Lung microvascular endothelial cell (primary cell): Measurements from ENCODE around the gene VTI1A. TPM values are rescaled to one million over a fixed set of nuclear protein-coding genes. Genes with fewer than 3 reads are reported as not detected.
"Not testable (repeated sequence)": the region's sequence is repeated elsewhere in the genome, so short reads cannot be mapped to it uniquely, and the experiment has no call there.

ENCODE experiments used
- DNase-seq, 2 donors: peaks; one replicate each; pipeline versions ENCODE4 v3.0.0 to v3.0.0-alpha.2; 2010; ENCODE audit warnings: low read depth in 2 of 2
- total RNA-seq: library from RNA; depleted of rRNA; stranded (reverse); fragments of >200 nt; gene quantifications from 2 replicates; pipeline ENCODE4 v1.2.1, GENCODE V29; 2014

The VTI1A gene
- total RNA-seq, 1 donor from 2014 or later, result 18.8 TPM

DNA sequence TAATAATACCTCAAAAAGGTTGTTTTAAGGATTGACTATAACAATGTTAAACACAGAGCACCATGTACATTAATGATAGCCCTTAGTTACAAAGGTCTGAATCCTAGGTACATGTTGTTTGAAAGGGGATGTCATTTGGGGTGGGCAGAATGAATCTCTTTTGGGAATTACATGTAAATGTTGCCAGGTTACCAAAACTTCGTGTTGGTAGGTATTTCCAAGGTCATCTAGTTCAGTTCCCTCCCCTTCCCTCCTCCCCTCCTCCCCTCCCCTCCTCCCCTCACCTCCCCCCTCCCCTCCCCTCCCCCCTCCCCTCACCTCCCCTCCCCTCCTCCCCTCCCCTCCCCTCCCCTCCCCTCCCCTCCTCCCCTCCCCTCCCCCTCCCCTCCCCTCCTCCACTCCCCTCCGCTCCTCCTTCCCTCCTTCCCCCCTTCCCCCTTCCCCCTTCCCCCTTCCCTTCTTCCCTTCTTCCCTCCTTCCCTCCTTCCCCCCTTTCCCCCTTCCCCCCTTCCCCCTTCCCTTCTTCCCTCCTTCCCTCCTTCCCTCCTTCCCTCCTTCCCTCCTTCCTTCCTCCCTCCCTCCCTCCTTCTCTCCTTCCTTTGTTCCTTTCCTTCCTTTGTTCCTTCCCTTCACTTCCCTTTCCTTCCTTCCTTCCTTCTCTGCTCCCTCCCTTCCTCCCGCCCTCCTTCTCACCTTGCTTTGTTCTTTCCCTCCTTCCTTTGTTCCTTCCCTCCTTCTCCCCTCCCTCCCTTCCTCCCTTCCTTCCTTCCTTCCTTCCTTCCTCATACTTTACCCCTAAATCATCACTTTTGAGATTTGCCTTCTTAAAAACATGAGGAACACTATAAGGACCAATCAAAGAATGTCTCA lies 8.1 kb downstream of the VTI1A start:
- no peak for DNase-seq

DNA sequence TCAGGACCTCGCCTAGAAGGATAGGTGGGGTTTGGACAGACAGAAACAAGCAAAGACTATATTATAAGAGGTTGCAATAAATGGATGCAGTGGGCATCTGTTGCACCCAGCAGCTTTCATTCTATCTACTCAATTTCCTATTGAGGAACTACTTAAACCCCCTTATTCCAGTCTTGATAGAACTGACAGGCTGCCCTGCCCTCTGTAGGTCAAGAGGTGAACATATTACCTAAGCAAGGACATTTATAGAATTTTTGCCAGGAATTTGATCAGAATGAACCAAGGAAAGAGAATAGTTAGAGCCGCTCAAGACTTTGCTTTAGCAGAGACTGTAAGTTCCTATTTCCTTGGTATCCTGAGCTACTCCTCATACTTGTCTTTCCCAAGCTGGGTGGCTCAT lies 9.5 kb downstream of the VTI1A start:
- DNase-seq, result no peak

DNA sequence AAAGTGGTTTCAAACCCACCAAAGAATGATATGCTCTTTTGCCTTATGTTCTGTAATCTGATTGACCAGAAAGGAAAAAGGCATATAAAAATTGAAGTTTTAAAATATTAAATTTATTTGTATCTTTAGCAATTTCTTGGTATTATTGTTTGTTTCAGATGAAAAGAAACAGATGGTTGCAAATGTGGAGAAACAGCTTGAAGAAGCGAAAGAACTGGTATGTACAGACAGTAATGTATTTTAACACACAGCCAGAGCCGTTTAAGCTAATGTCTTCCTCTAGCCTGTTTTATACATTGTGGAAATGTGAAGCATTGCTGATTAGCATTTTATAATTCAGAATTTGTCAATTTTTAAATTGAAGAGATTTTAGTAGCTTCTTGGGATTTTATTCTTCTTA lies 13.4 kb downstream of the VTI1A start:
- no peak for DNase-seq

DNA sequence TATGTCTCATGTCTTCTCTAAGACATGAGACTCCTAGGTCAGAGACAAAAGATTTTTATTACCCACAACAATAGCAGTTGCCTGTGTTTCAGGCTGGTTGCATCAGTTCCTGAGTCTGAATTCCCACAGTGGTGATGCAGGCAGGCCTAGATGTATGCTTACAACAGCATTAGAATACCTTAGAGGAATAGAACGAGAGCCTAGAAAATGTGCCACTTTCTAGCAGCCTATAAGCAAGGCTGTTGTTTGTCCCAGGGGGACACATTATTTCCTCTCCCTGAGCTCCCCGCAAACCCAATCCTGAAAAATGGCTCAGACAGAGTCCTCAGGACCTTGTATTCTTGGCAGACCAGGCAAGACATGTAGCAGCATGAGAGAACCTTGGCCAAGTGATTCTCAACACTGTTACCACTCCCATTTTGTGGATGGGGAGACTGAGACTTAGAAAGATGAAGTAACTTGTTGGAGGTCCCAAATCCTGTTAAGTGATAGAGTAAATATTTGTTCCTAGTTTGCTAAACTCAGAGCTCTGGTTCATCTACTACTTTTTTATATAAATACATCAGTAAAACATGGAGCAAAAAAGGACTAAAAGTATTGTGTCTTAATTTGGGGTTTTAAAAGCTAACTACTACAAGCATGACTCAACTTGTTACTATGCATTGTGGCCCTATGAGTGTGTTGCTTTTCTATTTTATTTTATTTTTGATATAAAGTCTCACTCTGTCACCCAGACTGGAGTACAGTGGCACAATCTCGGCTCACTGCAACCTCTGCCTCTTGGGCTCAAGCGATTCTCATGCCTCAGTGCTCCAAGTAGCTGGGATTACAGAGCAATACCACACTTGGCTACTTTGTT lies 14.2 kb downstream of the VTI1A start:
- DNase-seq, result peak in 1 of 2 donors; percentile 75

DNA sequence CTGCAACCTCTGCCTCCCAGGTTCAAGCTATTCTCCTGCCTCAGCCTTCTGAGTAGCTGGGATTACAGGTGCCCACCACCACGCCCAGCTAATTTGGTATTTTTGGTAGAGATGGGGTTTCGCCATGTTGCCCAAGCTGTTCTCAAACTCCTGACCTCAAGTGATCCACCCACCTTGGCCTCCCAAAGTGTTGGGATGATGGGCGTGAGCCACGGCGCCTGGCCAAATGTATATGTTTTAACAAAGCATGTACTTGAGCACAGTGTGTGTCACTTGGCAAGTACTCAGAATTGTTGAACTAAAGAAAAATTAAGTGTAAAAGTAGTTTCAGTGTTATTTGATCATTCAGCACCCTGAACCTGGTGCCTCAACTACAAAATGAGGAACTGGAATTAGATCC lies 17.1 kb downstream of the VTI1A start:
- not testable (repeated sequence) for DNase-seq

DNA sequence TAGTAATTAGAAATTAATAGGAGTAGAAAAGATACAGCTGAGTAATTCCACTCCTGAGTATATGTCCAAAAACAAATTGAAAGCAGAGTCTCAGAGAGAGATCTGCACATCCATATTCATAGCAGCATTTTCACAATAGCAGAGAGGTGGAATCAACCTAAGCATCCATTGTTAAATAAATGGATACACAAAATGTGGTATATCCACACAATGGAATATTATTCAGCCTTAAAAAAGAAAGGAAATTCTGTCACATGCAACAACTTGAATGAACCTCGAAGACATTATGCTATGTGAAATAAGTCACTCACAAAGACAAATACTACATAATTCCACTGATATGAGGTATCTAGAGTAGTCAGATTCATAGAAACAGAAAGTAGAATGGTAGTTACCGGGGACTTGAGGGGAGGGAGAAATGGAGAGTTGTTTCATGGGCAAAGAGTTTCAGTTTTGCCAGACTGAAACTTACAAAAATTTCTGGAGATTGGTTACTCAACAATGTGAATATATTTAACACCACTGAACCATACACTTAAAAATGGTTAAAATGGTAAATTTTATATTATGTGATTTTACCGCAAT lies 18.4 kb downstream of the VTI1A start:
- DNase-seq, result no peak

DNA sequence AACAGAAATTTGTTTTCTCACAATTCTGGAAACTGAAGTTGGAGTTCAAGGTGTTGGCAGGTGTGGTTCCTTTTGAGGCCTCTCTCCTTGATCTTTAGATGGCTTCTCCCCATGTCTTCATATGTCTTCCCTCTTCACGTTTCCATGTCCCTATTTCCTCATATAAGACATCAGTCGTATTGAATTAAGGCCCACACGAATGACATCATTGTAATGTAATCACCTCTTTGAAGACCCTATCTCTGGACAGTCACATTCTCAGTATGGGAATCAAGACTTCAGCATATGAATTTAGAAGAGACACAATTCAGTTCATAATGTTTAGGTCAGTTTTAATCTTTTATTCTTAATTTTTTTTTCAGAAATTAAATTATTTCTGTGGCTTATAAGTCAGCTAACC lies 19.8 kb downstream of the VTI1A start:
- DNase-seq, result no peak

DNA sequence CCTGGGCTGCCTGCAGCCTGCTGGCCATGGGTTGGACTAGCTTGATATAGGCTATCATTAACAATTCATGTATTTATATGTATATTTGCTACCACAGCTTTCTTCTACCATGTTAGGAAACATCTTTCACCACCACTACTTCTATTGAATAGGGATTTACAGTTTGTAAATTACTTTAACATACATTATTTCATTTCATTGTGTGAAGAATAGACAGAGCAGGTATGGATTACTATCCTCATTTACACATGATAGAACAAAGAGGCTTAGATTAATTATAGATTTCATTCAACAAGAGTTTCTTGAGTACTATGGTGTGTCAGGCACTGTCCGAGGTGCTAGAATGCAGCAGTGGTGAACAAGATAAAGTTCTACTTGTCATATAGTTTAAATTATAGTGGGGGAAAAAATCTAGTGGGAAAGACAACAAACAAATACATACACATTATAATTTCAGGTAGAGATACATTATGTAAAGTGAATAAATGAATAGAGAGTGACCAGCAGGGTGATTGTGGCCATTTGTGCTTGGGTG lies 20.6 kb downstream of the VTI1A start:
- DNase-seq, result peak; percentile 3 to 21

DNA sequence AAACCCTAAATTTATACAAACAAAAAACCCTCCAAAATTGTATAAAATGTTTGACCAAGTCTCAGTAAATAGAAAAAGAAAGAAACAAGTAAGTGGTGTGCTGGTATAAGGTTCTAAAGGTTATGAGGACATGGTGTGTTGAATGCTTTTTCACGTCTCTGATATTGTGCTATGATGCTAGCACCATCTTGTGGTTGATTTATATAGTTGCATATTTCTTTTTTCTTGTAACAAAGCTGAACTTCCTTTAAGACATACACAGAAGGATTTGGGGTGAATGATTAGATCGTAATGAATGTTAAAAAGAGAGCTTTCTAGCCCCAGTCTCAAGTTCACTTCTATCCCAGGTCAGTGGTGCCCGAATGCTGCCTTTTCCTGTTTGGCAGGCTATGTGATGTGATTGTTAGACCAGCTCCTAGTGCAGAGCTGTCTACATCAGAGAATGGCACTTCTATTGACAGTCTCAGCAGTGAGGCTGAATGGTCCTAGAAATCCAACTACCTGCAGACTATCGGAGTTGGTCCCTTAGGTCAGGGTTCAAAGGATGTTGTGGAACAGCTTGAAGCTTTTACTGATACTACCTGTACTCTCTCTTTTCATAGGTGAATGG lies 25.0 kb downstream of the VTI1A start:
- peak; percentile 70 to 72 for DNase-seq

DNA sequence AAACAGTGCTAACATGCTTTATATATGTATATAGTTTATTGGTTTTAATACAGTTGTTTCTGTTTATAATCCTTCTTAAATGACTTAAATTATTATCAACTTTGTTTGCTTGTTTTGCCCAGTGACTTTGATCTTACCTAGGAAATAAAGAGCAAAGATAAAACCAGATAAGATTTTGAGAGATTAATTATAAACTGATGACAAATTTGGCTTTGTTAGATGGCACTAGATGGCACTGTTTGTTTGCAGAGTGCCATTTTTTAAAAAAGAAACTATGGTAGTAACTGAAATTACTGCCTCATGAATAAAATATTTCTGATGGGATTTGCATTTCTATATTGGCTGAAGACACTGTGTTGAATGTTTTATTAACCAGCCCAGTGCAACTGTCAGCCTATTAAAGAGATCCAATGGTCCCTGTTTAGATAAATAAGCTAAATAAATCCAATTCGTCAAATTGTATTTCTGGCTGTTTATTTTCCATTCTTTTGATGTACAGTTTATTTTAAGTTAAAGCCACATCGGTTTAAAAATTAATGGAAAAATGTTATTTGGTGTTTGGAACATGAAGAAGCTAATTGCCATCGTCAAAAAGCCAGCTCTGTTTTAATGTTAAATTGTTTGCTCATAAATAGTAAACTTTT lies 28.7 kb downstream of the VTI1A start:
- peak; percentile 30 to 47 for DNase-seq

DNA sequence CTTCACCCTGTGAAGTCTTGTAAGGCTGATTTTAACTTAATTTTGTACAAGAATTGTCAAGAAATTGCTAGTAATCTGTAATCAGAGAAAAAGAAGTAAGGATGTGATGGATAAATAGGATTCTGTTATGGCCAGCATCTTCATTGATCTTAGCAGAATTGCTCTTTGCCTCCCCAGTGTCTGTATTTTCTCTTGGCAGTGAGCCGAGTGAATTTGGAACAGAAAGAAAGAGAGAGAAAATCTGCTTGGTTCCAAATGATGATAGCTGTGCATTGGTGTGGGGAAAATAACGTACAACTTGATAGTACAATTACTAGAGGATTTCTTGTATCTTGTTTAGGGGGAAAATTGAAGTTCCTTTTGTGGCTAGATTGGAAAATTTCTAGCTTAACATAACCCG lies 34.6 kb downstream of the VTI1A start:
- DNase-seq, result no peak

DNA sequence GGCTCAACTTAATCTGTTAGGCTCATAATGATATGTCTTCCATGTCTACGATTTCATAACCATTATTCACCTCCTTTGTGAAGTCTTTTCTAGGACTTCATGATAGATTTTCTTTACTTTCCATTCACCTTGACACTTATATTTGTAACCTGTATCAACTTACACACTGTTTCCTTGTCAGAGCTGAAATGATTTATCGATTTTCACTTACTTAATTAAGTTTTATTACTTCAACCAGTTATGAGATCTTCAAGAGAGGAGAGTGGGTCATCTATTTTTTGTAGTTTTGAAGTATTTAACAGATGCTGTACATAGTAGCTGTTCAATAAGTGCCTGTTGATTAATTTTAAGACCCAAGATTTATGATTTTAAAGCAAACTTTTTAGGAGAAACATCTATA lies 37.4 kb downstream of the VTI1A start:
- DNase-seq, result no peak

DNA sequence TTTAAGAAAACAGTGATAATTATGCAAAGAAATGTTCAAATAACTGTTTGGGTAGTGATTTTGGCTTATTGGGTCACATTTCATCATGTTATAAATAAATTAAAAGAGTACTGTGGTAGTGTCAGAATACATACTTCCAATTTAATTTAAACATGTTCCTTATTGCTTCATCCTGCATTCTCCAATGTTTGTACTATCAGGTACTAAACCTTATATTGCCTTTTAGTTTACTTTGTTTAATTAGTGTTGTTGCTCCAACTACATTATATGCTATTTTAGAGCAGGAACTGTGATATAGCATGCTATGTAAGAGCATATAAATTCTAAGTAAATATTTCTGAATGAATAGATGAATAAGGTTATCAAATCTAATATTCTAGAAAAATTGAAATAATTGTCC lies 40.9 kb downstream of the VTI1A start:
- DNase-seq, result no peak

DNA sequence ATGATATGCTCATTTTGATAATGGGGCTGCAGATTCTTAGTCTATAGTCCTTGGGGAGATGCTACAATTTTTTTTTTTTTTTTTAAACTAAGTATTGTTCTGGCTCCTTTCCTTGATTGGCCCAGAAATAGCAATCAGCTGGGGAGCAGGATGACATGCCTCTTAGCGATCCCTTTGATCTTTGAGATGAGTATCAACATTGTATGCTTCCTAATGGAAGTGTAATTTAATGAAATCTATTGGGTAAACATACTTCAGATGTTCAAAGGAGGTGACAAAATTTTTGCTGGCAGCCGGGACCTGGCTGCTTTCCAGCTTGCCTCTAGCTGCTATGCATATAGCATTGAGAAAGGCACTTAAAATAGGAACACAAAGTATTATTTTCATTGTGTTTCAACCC lies 43.5 kb downstream of the VTI1A start:
- peak; percentile 6 to 9 for DNase-seq

DNA sequence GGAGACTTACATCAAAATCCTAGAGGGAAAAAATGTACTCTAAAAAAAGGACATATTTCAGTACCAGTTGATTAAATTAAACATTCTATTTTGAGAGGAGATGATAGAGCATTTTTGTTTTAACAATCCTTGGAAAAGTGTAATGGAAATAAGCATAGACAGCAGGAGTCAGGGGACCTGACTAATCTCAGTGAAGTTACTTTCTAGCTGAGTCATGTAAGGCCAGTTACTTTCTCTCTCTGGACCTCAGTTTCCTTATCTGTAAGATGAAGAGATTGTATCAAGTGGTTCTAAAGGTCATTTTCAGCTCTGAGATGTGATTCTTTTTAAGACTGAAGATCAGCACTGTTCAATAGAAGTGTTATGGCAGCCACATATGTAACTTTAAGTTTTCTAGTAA lies 44.1 kb downstream of the VTI1A start:
- peak; percentile 10 to 12 for DNase-seq

DNA sequence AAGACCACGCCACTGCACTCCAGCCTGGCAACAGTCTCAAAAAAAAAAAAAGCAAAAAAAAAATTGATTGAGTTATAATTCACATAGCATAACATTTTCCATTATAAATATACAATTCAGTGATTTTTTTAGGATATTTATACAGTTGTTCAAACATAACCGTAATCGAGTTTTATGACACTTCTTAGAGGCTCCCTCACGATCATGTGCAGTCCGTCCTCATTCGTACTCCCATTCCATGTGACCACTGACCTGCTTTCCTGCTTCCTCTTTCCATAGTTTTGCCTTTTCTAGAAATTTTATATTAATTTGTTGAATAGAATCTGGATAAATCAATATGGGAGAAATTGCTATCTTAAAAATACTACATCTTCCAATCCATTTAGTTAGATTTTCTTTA lies 45.7 kb downstream of the VTI1A start:
- DNase-seq, result no peak

DNA sequence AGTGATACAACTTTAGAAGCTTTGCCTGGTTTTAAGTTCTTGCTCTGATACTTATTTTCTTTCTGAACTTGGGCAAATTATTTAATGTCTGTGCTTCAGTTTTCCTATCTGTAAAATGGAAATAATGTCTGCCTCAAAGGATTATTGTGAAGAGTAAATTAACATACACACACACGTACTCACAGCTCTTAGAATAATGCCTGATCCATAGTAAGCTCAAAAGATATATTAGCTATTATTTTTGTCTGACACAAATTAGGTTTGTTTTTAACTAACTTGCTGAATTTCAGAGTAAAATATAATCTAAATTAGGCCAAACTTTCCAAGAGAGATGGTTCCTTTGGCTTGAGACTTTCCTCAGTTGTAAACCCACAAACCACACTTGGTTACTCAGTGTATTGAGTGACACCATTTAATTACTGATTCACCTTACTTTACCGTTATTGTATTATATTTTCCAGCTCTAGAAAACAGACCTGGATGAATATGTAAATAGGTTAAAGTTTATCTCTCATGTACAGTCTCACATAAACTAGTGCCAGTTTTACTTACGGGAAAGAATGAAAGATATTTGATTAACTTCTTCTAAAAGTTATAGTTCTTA lies 50.4 kb downstream of the VTI1A start:
- DNase-seq, result no peak

DNA sequence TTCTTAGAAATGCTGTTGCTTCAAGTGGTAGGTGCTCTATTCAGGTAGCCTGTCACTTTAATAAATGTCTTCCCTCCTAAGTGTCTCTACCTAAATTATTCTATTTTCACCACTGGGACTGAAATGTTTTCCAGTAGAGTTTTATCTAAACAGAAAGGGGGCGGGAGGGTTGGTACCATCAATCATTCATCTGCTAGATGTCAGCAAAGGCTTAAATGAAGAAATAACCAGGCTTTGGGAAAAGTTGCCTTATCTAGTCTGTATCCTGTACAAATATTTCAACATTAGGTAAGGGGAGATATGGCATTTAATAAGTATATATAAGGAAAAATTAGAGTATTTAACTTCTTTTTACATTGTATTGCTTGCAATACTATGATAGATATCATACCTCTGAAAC lies 51.8 kb downstream of the VTI1A start:
- DNase-seq, result no peak

DNA sequence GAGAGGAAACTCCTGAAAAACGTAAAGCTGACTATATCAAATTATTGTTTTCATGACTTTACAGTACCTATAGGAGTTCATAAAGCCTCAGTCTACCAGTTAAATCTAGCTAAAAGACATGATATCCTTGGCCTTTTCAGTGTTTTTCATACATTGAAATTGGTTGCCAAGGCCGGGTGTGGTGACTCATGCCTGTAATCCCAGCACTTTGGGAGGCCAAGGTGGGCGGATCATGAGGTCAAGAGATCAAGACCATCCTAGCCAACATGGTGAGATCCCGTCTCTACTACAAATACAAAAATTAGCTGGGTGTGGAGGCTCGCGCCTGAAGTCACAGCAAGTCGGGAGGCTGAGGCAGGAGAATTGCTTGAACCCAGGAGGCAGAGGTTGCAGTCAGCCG lies 53.0 kb downstream of the VTI1A start:
- not testable (repeated sequence) for DNase-seq

DNA sequence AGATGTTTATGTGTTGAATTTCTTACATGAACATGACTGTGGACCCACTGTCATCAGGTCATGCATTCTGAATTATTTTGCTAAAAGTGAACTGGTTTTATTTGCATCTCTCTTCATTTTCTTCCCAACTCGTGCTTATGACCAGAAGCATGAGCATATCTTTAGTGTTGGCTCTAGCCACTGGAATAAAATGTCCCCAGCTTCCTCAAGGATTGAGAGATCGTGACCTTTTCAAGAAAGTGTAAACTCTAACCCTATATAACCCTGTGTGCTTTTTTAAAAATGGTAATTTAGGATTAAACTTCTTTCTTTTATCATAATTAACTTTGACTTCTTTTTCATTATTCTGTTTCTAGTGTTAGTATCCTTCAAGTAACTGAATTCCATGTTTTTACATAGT lies 55.5 kb downstream of the VTI1A start:
- DNase-seq, result no peak

DNA sequence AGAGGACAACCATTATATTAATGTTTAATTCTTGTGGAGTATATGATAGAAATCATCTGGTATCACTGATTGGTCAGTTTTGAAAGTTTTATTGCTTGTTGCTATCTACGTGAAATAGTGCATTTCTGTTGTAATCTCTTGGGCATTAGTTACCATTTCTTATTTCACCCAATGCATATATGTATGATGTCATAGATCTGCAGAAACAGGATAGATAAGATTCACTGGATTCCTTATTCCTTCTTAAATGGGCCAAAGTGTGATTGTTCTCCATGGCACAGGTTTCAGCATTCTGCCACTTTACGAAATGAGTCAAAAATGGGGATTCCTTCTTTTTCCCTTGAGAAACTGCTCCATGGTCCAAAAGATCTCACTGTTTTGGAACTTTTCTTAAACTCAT lies 56.6 kb downstream of the VTI1A start:
- DNase-seq, result no peak
